Measurements from ENCODE around the gene TFF3. TPM values are rescaled to one million over a fixed set of nuclear protein-coding genes. Genes with fewer than 3 reads are reported as not detected.

TFF3 gene
- polyA plus RNA-seq, 1 experiment = not detected

DNA sequence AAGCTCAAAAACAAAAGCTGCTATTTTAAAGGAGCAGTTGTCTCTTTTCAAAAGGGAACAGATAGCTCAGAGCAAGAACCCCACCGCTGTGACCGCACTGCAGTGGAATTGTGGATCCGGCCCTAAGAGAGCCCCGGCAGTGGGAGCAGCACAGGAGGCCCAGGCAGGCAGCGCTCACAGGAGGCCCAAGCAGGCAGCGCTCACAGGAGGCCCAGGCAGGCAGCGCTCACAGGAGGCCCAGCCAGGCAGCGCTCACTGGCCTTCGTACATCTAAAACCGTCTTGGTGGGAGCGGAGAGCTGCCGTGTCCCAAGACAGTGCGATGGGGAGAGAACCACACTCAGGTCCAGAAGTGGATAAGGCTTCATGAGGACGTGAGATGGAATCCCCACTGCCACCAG is 4.0 kb downstream of the TFF3 start:
- CTCF ChIA-PET = interaction anchor here (1.3 kb wide), 1 partner anchor 166 kb away, joined by 4 read pairs; no protein-coding TSS in a partner anchor
- DNase-seq (ENCODE audit: low read depth, low spot score) = no peak
- no peak for TF ChIP-seq CTCF (IDR thresholded peaks at IDR 0.05; ENCODE audit: low read depth, low read length)
- POLR2A ChIA-PET = no interaction called here
- Histone ChIP-seq H3K4me3 (ENCODE audit: low read depth, low read length) (no peak overlapping the region), H3K27ac (ENCODE audit: low read depth, low read length) (no peak overlapping the region), H3K9me3 (ENCODE audit: control insufficient read depth, insufficient read depth, low read length) (no peaks in the 10 kb centered on the region), H3K27me3 (ENCODE audit: control insufficient read depth, insufficient read depth, low read length) (peaks cover 21% of the 10 kb centered on the region)

DNA sequence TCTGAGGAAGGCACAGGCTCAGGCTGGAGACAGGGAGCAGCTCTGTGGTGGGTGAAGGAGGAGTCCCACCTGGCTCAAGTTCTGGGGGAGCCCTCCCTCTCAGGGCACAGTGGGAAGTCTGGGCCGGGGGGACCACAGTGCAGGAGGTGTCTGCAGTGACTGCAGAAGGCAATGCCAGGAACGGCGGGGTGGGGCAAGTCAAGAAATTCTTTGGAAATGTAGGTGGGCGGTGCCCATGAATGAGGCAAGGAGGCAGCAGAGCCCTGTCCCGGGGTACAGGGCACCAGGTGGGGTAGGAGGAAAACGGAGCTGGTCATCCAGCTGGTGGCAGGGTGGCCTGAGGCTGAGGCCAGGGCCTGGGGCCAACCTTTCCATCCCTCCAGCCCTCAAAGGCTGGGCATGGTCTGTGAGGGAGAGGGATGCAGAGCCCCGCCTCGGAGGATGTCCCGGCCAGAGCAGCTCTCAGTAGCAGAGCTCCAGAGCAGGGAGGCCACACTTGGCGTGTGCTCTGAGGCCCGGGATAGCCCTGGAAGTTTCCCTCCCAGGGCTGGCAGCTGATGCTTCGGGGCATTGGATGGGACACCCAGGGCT is 4.7 kb downstream of the TFF3 start:
- TF ChIP-seq CTCF (IDR thresholded peaks at IDR 0.05; ENCODE audit: low read depth, low read length) = no peak
- CTCF ChIA-PET = interaction anchor here (0.7 to 1.3 kb wide), 2 partner anchors 8 to 166 kb away, joined by 3 to 4 read pairs; no protein-coding TSS in a partner anchor
- Histone ChIP-seq H3K27me3 (ENCODE audit: control insufficient read depth, insufficient read depth, low read length) (peaks cover 21% of the 10 kb centered on the region), H3K27ac (ENCODE audit: low read depth, low read length) (no peak overlapping the region), H3K9me3 (ENCODE audit: control insufficient read depth, insufficient read depth, low read length) (no peaks in the 10 kb centered on the region), H3K4me3 (ENCODE audit: low read depth, low read length) (no peak overlapping the region)
- POLR2A ChIA-PET = interaction anchor here (0.6 kb wide), 1 partner anchor 28 kb away, joined by 3 read pairs; no protein-coding TSS in a partner anchor
- no peak for DNase-seq (ENCODE audit: low read depth, low spot score)

- no peak for DNase-seq (ENCODE audit: low read depth, low spot score)
- H3K27me3 ChIP-seq (ENCODE audit: control insufficient read depth, insufficient read depth, low read length) = peaks cover 21% of the 10 kb centered on the region
- no peak overlapping the region for H3K4me3 ChIP-seq (ENCODE audit: low read depth, low read length)
- H3K27ac ChIP-seq (ENCODE audit: low read depth, low read length) = no peak overlapping the region
- TF ChIP-seq CTCF (IDR thresholded peaks at IDR 0.05; ENCODE audit: low read depth, low read length) = peak; percentile 50
- ChIA-PET POLR2A (no interaction called here), CTCF (interaction anchor here (0.6 to 1.3 kb wide), 6 partner anchors 9 to 1023 kb away, joined by 3 to 4 read pairs (median 4); no protein-coding TSS in a partner anchor)
- no peaks in the 10 kb centered on the region for H3K9me3 ChIP-seq (ENCODE audit: control insufficient read depth, insufficient read depth, low read length)
Observed at GRCh38 chr21:42309753-42310213, 5.4 kb downstream of the TFF3 start.

DNA sequence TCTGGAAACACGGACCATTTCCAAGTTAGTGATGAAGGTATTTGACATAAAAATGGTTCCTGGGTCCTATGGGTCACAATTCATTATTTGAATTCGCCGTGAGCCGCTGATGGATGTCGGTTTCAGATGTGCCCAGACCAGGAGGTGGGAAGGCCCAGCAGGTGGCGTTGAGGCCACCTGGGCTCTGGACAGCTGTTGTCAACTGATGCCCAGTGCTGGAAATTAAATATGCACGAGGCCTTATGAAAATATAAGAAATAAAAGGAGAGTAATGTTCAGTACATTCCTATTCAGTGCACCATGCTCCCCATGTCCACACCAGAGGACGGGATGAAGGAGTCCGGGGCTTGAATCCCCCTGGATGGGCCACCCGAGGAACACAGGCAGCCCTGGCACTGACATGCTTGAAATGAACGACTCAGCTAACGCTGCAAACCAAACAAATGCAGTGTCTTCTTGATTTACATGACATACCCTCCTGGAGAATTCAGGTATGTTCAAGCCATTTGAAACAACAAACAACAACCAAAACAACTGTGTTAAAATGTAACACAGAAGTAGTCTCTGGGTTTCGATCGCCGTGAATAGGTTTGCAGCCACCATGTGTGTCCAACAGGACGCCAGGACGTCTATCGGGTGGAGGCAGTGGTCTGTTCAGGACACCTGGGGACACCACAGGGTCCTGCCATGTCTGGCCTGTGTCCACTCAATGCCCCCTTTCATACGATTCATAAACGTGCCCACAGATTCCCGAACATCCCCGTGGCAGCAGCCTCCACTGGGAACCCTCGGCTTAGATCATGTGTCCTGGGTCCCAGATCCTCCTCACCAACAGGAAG is 6.1 kb downstream of the TFF3 start:
- Histone ChIP-seq H3K27ac (ENCODE audit: low read depth, low read length) (no peak overlapping the region), H3K4me3 (ENCODE audit: low read depth, low read length) (no peak overlapping the region), H3K27me3 (ENCODE audit: control insufficient read depth, insufficient read depth, low read length) (peaks cover 21% of the 10 kb centered on the region), H3K9me3 (ENCODE audit: control insufficient read depth, insufficient read depth, low read length) (no peaks in the 10 kb centered on the region)
- DNase-seq (ENCODE audit: low read depth, low spot score) = no peak
- POLR2A ChIA-PET = no interaction called here
- TF ChIP-seq CTCF (IDR thresholded peaks at IDR 0.05; ENCODE audit: low read depth, low read length) = no peak
- CTCF ChIA-PET = interaction anchor here (0.6 to 0.7 kb wide), 4 partner anchors 21 to 1022 kb away, joined by 3 to 4 read pairs (median 4); no protein-coding TSS in a partner anchor

Measured in AG04450 (cell line).